GM18858 (cell line): Measurements from ENCODE around the gene TMEM225B.
"Not testable (repeated sequence)": the region's sequence is repeated elsewhere in the genome, so short reads cannot be mapped to it uniquely, and the experiment has no call there.

Experiments used
- ATAC-seq: cut with Tn5 transposase; IDR thresholded peaks from one replicate; pipeline ENCODE4 v1.9.1; 2021; ENCODE audit not compliant: unreplicated experiment

TMEM225B gene

GRCh38 chr7:99579281-99579955 lies 18.6 kb upstream of the TMEM225B start:
- ATAC-seq = no peak

DNA sequence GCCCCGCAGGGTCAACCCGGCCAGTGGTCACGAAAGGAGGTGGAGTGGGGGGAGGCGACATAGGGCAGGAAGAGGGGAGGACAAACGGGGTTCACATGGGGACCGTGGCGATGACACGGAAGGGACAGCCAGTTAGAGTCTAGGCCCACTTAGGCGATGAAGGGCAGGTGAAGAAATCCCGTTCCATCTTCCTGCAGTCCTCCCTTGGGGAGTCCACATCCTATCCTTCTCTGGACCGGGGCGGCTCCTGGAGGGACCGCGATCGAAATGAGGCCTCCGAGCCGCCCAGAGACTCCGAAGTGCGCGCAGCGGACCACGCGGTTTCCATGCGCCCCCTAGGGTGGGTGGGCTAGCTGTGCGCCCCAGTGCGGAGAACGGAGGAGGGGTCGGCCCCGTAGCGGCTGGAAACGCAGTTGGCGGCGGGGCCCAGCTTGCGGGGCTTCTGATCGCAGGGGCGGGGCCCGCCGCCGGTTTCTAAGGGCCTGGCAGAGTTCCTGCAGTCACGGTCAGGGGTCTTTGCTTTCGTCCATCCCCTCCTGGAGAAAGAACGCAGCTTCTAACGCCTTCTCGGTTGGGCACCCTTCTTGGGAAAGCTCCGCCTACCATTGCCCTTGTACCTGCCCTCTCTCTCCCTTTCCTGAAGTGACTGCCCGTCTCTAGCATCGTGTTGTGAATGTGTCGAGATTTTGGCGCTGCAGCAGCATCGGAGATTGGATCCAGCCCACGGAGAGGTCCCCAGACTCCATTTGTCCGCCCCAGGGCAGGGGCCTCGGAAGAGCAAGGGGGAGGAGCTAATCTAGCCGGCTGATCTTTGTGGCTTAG lies 17.9 kb upstream of the TMEM225B start:
- no peak for ATAC-seq

- ATAC-seq = not testable (repeated sequence)
Measured at GRCh38 chr7:99580778-99581332, 17.2 kb upstream of the TMEM225B start.

GRCh38 chr7:99588868-99589267 lies 9.2 kb upstream of the TMEM225B start:
- no peak for ATAC-seq

GRCh38 chr7:99594948-99595745 lies 2.9 kb upstream of the TMEM225B start:
- no peak for ATAC-seq

- no peak for ATAC-seq
Measured at GRCh38 chr7:99596408-99596955, 1.6 kb upstream of the TMEM225B start.

GRCh38 chr7:99599836-99600235 lies 1.8 kb downstream of the TMEM225B start:
- no peak for ATAC-seq

DNA sequence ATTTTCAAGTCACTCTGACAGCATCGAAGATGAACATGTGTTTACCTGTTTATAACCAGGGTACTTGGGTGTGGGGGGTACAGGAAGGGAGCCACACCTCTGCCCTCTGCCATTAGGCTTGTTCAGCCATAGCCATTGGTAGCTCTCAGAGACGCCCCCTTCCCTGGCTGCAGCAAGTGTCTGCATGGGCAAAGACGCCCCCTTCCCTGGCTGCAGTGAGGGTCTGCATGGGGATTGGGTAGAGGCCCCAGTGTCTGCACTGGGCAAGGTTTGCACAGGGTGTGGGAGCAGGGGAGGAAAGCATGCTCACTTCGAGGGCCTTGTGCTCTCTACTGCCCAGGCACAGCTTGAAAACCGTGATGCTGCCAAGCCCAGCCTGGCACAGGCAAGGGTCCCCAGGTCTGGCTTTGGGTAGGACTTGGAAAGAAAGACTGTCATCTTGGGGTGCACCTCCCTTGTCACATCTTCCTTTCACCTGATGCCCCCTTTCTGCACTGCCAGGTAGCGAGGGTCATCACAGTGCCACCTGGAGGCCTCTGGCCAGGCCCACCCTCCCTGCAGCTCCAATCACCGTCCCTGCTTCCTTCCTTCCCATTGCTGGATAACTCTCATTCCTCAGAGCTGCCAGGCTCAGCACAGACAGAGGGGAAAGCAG lies 3.7 kb downstream of the TMEM225B start:
- ATAC-seq = no peak

GRCh38 chr7:99605527-99605926 lies 7.5 kb downstream of the TMEM225B start:
- ATAC-seq = no peak

DNA sequence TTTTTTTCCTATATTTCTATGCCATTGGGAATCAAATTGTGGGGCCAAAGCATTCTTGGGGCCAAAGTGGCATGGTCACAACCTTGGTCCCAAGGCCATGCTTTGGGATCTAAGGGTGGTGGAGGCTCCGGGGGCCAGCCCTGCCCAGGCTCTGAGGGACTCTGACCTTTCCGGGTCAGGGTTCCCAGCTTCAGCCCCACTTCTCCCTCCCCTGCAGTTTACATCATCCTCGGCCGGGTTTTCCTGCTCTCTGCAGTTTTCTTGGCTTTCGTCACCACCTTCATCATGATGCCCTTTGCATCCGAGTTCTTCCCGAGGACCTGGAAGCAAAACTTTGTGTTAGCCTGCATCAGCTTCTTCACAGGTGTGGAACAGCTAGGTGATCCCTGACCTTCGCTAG lies 8.5 kb downstream of the TMEM225B start:
- ATAC-seq = no peak

DNA sequence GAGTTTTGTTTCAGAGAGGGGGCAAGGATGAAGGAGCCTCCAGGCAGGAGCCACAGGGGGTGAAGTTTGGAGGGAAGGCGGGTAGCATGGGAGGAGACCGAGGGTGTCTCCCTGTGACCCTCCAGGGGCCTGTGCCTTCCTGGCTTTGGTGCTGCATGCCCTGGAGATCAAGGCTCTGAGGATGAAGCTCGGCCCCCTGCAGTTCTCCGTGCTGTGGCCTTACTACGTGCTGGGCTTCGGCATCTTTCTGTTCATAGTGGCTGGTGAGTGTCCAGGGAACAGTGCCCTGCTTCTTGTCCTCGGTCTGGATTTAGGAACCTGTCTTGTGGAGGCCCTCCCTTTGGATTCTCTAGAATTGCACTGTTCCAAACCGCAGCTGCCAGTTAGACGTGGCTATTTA lies 9.5 kb downstream of the TMEM225B start:
- no peak for ATAC-seq

- ATAC-seq = no peak
Measured at GRCh38 chr7:99614495-99614894, 16.4 kb downstream of the TMEM225B start.

DNA sequence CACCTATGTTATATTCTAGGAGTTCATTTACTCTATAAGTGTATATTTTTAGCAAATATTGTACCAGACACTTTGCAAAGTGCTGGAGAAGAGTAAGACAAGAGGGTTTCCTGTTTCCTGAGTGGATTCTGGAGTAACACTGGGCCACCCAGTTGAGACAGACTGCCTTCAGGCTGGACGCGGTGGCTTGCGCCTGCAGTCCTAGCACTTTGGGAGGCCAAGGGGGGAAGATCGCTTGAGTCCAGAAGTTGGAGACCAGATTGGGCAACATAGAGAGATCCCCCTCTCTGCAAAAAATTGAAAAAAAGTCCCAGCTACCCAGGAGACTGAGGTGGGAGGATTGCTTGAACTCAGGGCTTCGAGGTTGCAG lies 17.9 kb downstream of the TMEM225B start:
- no peak for ATAC-seq

DNA sequence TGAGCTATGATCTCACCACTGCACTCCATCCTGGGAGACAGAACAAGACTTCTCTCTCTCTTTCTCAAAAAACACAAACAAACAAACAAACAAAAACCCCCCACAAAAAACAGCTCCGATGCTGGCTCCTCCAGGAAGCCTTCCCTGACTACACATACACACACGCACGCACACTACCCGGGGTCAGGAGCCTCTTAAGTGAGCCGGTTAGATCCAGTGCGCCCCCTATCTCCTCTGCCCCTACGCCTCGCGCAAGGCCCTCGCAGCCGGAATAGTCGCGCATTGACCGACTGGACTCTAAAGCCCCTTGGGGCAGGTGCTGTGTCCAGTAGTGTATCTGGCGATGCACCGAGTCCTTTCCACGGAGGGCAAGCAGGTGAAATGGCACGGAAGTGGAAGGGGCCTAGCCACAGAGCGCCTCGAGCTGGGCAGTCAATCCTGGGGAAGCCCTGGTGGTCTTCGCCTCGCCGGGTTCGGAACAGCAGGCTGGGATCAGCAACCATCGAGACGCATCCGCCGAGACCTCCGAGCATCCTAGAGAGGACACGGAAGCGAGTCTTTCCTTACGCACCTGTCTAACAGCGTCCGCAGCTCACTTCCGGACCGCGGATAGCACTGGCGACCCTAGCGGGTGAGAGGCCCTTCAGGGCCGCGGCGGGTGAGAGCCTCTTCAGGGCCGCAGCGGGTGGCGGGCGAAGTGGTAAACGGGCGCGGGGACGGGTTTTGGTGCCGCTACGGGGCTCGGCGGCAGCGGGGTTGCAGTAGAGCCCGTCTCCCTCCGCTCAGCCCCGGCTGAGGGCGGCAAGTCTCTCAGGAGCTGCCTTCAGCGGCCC lies 18.5 kb downstream of the TMEM225B start, which contains the start of gene ZSCAN25:
ZSCAN25 (plus strand) TSS at position 588 of the 833 bp plus-strand sequence. CDS start 2,661 bp downstream, outside the sequence.
- peak; percentile 86 for ATAC-seq

- ATAC-seq = no peak
Measured at GRCh38 chr7:99617192-99617781, 19.2 kb downstream of the TMEM225B start.

GRCh38 chr7:99618726-99619125 lies 20.7 kb downstream of the TMEM225B start:
- no peak for ATAC-seq

DNA sequence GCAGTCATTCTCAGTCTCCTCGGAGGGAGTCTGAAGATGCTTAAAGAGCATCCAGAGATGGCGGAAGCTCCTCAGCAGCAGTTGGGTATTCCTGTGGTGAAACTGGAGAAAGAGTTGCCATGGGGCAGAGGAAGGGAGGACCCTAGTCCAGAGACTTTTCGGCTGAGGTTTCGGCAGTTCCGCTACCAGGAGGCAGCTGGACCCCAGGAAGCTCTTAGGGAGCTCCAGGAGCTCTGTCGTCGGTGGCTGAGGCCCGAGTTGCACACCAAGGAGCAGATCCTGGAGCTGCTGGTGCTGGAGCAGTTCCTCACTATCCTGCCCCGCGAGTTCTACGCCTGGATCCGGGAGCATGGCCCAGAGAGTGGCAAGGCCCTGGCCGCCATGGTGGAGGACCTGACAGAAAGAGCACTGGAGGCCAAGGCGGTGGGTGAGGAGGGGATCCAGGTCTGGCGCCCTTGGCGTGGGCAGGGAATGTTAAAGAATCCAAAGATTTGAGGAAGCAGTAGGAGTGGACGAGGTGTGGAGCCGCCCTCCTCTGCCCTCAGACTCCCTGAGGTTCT lies 21.6 kb downstream of the TMEM225B start:
- ATAC-seq = no peak

DNA sequence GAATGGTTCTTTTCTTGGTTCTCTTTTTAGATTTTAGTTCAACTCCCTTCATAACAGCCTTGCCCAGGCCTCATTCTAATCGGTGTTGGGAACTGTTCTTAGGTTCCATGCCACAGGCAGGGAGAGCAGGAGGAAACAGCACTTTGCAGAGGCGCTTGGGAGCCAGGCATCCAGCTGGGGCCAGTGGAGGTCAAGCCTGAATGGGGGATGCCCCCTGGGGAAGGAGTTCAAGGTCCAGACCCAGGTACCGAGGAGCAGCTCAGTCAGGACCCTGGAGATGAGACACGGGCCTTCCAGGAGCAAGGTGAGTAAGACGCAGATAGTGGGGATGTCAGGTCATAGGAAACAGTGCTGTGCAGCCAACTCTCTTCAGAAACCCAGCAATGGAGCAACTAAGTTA lies 23.2 kb downstream of the TMEM225B start:
- no peak for ATAC-seq

- no peak for ATAC-seq
Measured at GRCh38 chr7:99622596-99622995, 24.5 kb downstream of the TMEM225B start.
